ENCODE data around the gene ZMAT5. TPM values are rescaled to one million over a fixed set of nuclear protein-coding genes. Genes with fewer than 3 reads are reported as not detected.
A peak's percentile ranks its signal among the peaks of the same experiment; 100 is the strongest.

Gene ZMAT5
- total RNA-seq, 4 donors from 2014 or later: 13.3 to 33.8 (median 23.1) TPM

DNA sequence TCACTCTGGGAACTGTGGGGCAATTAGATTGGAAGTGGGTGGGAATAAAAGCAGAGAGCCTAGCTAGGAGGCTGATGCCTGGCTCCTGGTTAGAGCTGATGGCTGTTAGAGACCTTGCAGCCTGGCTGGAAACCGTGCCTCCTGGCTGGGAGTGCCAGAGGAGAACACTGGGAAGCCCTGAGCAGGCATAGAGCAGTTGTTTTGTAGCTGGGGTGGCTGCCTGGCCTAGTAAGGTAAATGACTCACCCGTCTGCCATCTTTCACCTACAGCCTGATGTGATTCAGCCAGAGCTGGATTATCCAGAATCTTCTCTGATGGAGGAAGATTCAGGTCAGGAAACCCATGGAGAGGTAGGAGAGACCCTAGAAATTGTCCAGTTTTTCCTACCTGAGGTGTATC, 6.4 kb upstream of the ZMAT5 start:
- peaks cover 10 to 32% (median 24%) of the 10 kb centered on the region in 4 donors for H3K36me3 ChIP-seq
- no peak overlapping the region for H3K4me3 ChIP-seq
- intact Hi-C loops (cut with DNase I): no loop called here
- no peaks in the 10 kb centered on the region for H3K9me3 ChIP-seq
- 62% methylated on average over 2 of the region's 2 CpGs for whole genome bisulfite sequencing
- DNase-seq (ENCODE audit: extremely low spot score): no peak
- H3K4me1 ChIP-seq: peaks cover 11 to 18% (median 12%) of the 10 kb centered on the region in 4 donors
- no peak for TF ChIP-seq POLR2AphosphoS5 (IDR thresholded peaks at IDR 0.05)
- TF ChIP-seq EP300 (IDR thresholded peaks at IDR 0.05): no peak
- TF ChIP-seq, protein P1, sequence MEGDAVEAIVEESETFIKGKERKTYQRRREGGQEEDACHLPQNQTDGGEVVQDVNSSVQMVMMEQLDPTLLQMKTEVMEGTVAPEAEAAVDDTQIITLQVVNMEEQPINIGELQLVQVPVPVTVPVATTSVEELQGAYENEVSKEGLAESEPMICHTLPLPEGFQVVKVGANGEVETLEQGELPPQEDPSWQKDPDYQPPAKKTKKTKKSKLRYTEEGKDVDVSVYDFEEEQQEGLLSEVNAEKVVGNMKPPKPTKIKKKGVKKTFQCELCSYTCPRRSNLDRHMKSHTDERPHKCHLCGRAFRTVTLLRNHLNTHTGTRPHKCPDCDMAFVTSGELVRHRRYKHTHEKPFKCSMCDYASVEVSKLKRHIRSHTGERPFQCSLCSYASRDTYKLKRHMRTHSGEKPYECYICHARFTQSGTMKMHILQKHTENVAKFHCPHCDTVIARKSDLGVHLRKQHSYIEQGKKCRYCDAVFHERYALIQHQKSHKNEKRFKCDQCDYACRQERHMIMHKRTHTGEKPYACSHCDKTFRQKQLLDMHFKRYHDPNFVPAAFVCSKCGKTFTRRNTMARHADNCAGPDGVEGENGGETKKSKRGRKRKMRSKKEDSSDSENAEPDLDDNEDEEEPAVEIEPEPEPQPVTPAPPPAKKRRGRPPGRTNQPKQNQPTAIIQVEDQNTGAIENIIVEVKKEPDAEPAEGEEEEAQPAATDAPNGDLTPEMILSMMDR (IDR thresholded peaks at IDR 0.05): no peak
- no peak for TF ChIP-seq POLR2A (IDR thresholded peaks at IDR 0.05; ENCODE audit: low read depth)
- no peaks in the 10 kb centered on the region for H3K27me3 ChIP-seq
- H3K27ac ChIP-seq (replicated peaks in 1 of 4): peak overlapping the region in 1 of 4 donors; percentile 17

- Histone ChIP-seq H3K27ac (replicated peaks in 1 of 4) (no peak overlapping the region), H3K27me3 (no peaks in the 10 kb centered on the region), H3K9me3 (no peaks in the 10 kb centered on the region), H3K4me1 (peaks cover 17 to 23% (median 18%) of the 10 kb centered on the region in 4 donors), H3K4me3 (no peak overlapping the region), H3K36me3 (peaks cover 10 to 32% (median 24%) of the 10 kb centered on the region in 4 donors)
- WGBS: 47% methylated on average over 5 of the region's 5 CpGs
- TF ChIP-seq POLR2AphosphoS5 (IDR thresholded peaks at IDR 0.05): no peak
- TF ChIP-seq POLR2A (IDR thresholded peaks at IDR 0.05; ENCODE audit: low read depth): no peak
- TF ChIP-seq EP300 (IDR thresholded peaks at IDR 0.05): no peak
- TF ChIP-seq, protein P1 (IDR thresholded peaks at IDR 0.05): peak in 1 of 3 experiments; percentile 16
- no peak for DNase-seq (ENCODE audit: extremely low spot score)
- intact Hi-C loops (cut with DNase I): no loop called here
Observed at GRCh38 chr22:29772170-29772641, 5.4 kb upstream of the ZMAT5 start.

DNA sequence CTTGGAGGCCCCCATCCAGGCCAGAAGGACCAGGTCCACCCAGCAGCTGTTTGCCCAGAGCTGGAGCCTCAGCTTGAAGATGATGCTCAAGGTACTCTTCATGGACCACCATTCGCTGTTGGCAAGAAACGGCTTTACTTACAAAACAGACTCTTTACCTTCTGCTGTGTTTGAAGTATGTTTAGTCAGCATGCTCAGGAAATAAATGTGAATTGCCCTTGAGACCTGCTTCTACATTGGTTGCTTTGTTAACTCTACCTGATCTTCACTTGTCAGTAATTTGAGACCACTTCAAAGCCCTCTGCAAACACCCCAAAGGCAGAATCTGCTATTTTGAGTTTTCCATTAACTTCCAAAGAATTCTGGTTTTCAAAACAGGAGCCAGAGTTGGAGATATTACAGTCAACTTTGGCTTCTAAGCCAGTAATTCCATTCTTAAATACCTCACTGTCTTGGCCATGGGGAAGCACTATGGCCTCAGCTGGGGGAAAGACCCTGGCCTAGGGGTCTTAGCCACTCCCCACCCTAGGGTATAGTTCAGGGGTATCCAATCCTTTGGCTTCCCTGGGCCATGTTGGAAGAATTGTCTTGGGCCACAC, 3.0 kb upstream of the ZMAT5 start:
- 95% methylated on average over 2 of the region's 2 CpGs for WGBS
- DNase-seq (ENCODE audit: extremely low spot score): no peak
- no peak overlapping the region for H3K27ac ChIP-seq (replicated peaks in 1 of 4)
- no peak overlapping the region for H3K4me3 ChIP-seq
- no peaks in the 10 kb centered on the region for H3K9me3 ChIP-seq
- peaks cover 29 to 35% (median 32%) of the 10 kb centered on the region in 4 donors for H3K4me1 ChIP-seq
- intact Hi-C loops (cut with DNase I): loop anchor here (10.0 kb wide), 2 partner anchors 165 to 235 kb away; partner anchors contain the start of gene NF2
- TF ChIP-seq POLR2AphosphoS5 (IDR thresholded peaks at IDR 0.05) (no peak), POLR2A (IDR thresholded peaks at IDR 0.05; ENCODE audit: low read depth) (no peak), EP300 (IDR thresholded peaks at IDR 0.05) (no peak)
- TF ChIP-seq, protein P1 (IDR thresholded peaks at IDR 0.05): no peak
- peaks cover 10 to 32% (median 24%) of the 10 kb centered on the region in 4 donors for H3K36me3 ChIP-seq
- no peaks in the 10 kb centered on the region for H3K27me3 ChIP-seq

DNA sequence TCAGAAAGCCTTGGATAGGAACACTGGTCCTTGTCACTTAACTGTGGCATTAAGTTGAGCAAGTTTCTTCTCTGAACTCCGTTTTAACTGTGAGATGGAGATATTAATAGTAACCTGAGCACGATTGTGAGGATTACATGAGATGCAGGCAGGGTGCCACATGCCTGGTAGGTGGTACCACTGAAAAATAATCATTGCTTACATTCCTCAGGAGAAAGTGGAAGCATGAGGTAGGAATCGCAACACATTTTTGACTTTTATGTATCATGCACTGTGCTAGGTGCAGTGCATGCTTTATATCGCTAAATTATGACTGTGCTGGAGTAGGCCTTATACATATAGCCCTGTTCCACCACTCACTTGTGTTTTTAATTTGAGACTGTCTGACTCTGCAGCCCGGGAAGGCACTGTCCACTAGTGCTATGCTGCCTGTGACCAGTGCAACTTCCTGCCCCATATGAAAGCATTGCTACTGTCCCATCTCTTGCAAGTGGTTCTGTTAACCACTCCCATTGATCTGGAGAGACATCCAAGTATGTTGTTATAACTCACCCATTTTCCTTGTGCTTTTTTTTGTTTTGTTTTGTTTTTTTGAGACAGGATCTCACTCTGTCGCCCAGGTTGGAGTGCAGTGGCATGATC, 1.4 kb upstream of the ZMAT5 start:
- Histone ChIP-seq H3K27ac (replicated peaks in 1 of 4) (peak overlapping the region; percentile 78 to 90 (median 84)), H3K4me1 (peaks cover 29 to 37% (median 32%) of the 10 kb centered on the region in 4 donors), H3K27me3 (no peaks in the 10 kb centered on the region), H3K4me3 (peak overlapping the region; percentile 61 to 92 (median 77)), H3K9me3 (no peaks in the 10 kb centered on the region), H3K36me3 (peaks cover 10 to 32% (median 24%) of the 10 kb centered on the region in 4 donors)
- no peak for TF ChIP-seq POLR2AphosphoS5 (IDR thresholded peaks at IDR 0.05)
- TF ChIP-seq EP300 (IDR thresholded peaks at IDR 0.05): no peak
- TF ChIP-seq, protein P1 (IDR thresholded peaks at IDR 0.05): no peak
- no peak for TF ChIP-seq POLR2A (IDR thresholded peaks at IDR 0.05; ENCODE audit: low read depth)
- no peak for DNase-seq (ENCODE audit: extremely low spot score)
- 48% methylated on average over 6 of the region's 6 CpGs for WGBS
- intact Hi-C loops (cut with DNase I): loop anchor here (10.0 kb wide), 2 partner anchors 163 to 237 kb away; partner anchors contain the start of gene NF2

Data from esophagus muscularis mucosa (tissue), 4 donors.